Neural cell (in vitro differentiated cells): ENCODE measurements around the gene PXMP2. TPM values are rescaled to one million over a fixed set of nuclear protein-coding genes. Genes with fewer than 3 reads are reported as not detected.

Source experiments
- H2AFZ ChIP-seq: fragments of 200-600, 300-800 bp; sonication (generic), shearing (Covaris generic); 2 replicates; pipeline ENCODE4 v1.6.0; 2014; ENCODE audit warnings: low read depth, mild to moderate bottlenecking, antibody characterized with exemption, low read length, moderate library complexity
- H3F3A ChIP-seq: fragments of 200-600 bp; shearing (Covaris generic); 2 replicates; pipeline ENCODE4 v1.6.1; 2016; ENCODE audit warnings: mild to moderate bottlenecking, moderate library complexity, mixed read lengths, antibody characterized with exemption, low read length; ENCODE audit not compliant: insufficient read depth, poor library complexity, severe bottlenecking
- H3K27ac ChIP-seq: fragments of 200-600, 300-800 bp; sonication (generic), shearing (Covaris generic); 2 replicates; pipeline ENCODE4 v1.5.1; 2014; ENCODE audit warnings: mild to moderate bottlenecking, low read length, moderate library complexity
- H3K27me3 ChIP-seq: fragments of 300-800, 200-600 bp; sonication (generic), shearing (Covaris generic); 2 replicates; pipeline ENCODE4 v1.6.0; 2014; ENCODE audit warnings: mild to moderate bottlenecking, low read depth, low read length, moderate library complexity; ENCODE audit not compliant: insufficient read depth
- H3K36me3 ChIP-seq: fragments of 300-800, 200-600 bp; sonication (generic), shearing (Covaris generic); 2 replicates; pipeline ENCODE4 v1.5.1; 2014; ENCODE audit warnings: mild to moderate bottlenecking, antibody characterized with exemption, low read length, moderate library complexity; ENCODE audit not compliant: insufficient read depth
- H3K4me2 ChIP-seq: fragments of 300-800, 200-600 bp; sonication (generic), shearing (Covaris generic); 2 replicates; pipeline ENCODE4 v1.6.0; 2014; ENCODE audit warnings: mild to moderate bottlenecking, low read length
- H3K4me3 ChIP-seq: fragments of 300-800, 200-600 bp; sonication (generic), shearing (Covaris generic); 2 replicates; pipeline ENCODE4 v1.5.1; 2014; ENCODE audit warnings: mild to moderate bottlenecking, low read length, moderate library complexity
- H3K79me2 ChIP-seq: fragments of 200-600 bp; shearing (Covaris generic); replicated peaks from 2 replicates; pipeline ENCODE4 v1.6.0; 2014; ENCODE audit warnings: mild to moderate bottlenecking, low read length, moderate library complexity; ENCODE audit not compliant: insufficient read depth
- H3K9ac ChIP-seq: fragments of 300-800, 200-600 bp; sonication (generic), shearing (Covaris generic); 2 replicates; pipeline ENCODE4 v1.6.1; 2016; ENCODE audit warnings: mild to moderate bottlenecking, low read length, mixed read lengths
- H3K9me2 ChIP-seq: fragments of 200-600 bp; shearing (Covaris generic); 2 replicates; pipeline ENCODE4 v1.6.1; 2016; ENCODE audit warnings: mild to moderate bottlenecking, low read length, mixed read lengths; ENCODE audit not compliant: insufficient read depth
- H3K9me3 ChIP-seq: fragments of 200-600, 300-800 bp; sonication (generic), shearing (Covaris generic); 2 replicates; pipeline ENCODE4 v1.6.1; 2016; ENCODE audit warnings: mild to moderate bottlenecking, mixed run types, low read length, moderate library complexity, mixed read lengths
- H4K20me1 ChIP-seq: fragments of 200-600 bp; shearing (Covaris generic); 2 replicates; pipeline ENCODE4 v1.6.1; 2016; ENCODE audit warnings: mild to moderate bottlenecking, mixed run types; ENCODE audit not compliant: insufficient read depth
- CTCF ChIP-seq: fragments of 450-650 bp; IDR thresholded peaks from 2 replicates; pipeline ENCODE4 v1.5.1; 2014; ENCODE audit warnings: antibody characterized with exemption, mild to moderate bottlenecking, moderate library complexity; ENCODE audit not compliant: poor library complexity, severe bottlenecking
- EP300 ChIP-seq: fragments of 450-650 bp; conservative IDR thresholded peaks from 2 replicates; pipeline ENCODE4 v1.6.1; 2014; ENCODE audit warnings: antibody characterized with exemption, mild to moderate bottlenecking, moderate library complexity; ENCODE audit not compliant: poor library complexity, severe bottlenecking
- EZH2 ChIP-seq: fragments of 200-600, 300-800 bp; shearing (Covaris generic), sonication (generic); IDR thresholded peaks from 2 replicates; pipeline ENCODE4 v1.6.1; 2014; ENCODE audit warnings: antibody characterized with exemption, low read length, borderline replicate concordance, mild to moderate bottlenecking; ENCODE audit not compliant: insufficient read depth, poor library complexity, severe bottlenecking
- MXI1 ChIP-seq: fragments of 450-650 bp; conservative IDR thresholded peaks from 2 replicates; pipeline ENCODE4 v1.6.1; 2014; ENCODE audit warnings: antibody characterized with exemption, mild to moderate bottlenecking; ENCODE audit not compliant: poor library complexity, severe bottlenecking
- POLR2AphosphoS5 ChIP-seq: IDR thresholded peaks from 2 replicates; pipeline ENCODE4 v1.6.1; 2012
- RAD21 ChIP-seq: fragments of 450-650 bp; conservative IDR thresholded peaks from 2 replicates; pipeline ENCODE4 v1.6.1; 2014; ENCODE audit warnings: antibody characterized with exemption, mild to moderate bottlenecking, moderate library complexity
- REST ChIP-seq: IDR thresholded peaks from 2 replicates; pipeline ENCODE4 v1.6.1; 2012; ENCODE audit warnings: borderline replicate concordance
- SMC3 ChIP-seq: fragments of 450-650 bp; conservative IDR thresholded peaks from 2 replicates; pipeline ENCODE4 v1.6.1; 2014; ENCODE audit warnings: antibody characterized with exemption, mild to moderate bottlenecking, moderate library complexity; ENCODE audit not compliant: poor library complexity
- polyA plus RNA-seq: library from polyadenylated mRNA; depleted of rRNA; stranded (reverse); fragments of >200 nt; gene quantifications from 2 replicates; pipeline ENCODE4 v1.2.3, GENCODE V29; 2014

Gene PXMP2
- polyA plus RNA-seq, 1 donor from 2014 or later, result 95.8 TPM

- Histone ChIP-seq H2AFZ (no peak overlapping the region), H3K4me2 (no peak overlapping the region), H4K20me1 (no peaks in the 10 kb centered on the region), H3K27me3 (no peaks in the 10 kb centered on the region), H3K9me3 (no peaks in the 10 kb centered on the region), H3F3A (no peaks in the 10 kb centered on the region), H3K9ac (no peak overlapping the region), H3K4me3 (no peak overlapping the region), H3K79me2 (no peaks in the 10 kb centered on the region), H3K27ac (no peak overlapping the region), H3K9me2 (no peaks in the 10 kb centered on the region), H3K36me3 (no peaks in the 10 kb centered on the region)
- TF ChIP-seq REST (no peak), RAD21 (no peak), POLR2AphosphoS5 (no peak), EP300 (no peak), EZH2 (no peak), CTCF (no peak), MXI1 (no peak), SMC3 (no peak)
Measured at GRCh38 chr12:132647858-132648257, 39.5 kb upstream of the PXMP2 start.

GRCh38 chr12:132648616-132649225 is 38.7 kb upstream of the PXMP2 start:
- Histone ChIP-seq H3K4me2 (no peak overlapping the region), H3F3A (no peaks in the 10 kb centered on the region), H2AFZ (no peak overlapping the region), H3K27me3 (no peaks in the 10 kb centered on the region), H3K9me3 (no peaks in the 10 kb centered on the region), H4K20me1 (no peaks in the 10 kb centered on the region), H3K9me2 (no peaks in the 10 kb centered on the region), H3K36me3 (no peaks in the 10 kb centered on the region), H3K79me2 (no peaks in the 10 kb centered on the region), H3K27ac (no peak overlapping the region), H3K4me3 (no peak overlapping the region), H3K9ac (no peak overlapping the region)
- no peak for TF ChIP-seq SMC3
